Mammary epithelial cell (primary cell): Measurements from ENCODE around the gene GTF2F1.

Source experiments
- CTCF ChIP-seq, 2 donors: IDR thresholded peaks in 1 of 2; conservative IDR thresholded peaks in 1 of 2; 2 replicates each; pipeline ENCODE4 v1.5.1; 2011 to 2012; ENCODE audit warnings: inconsistent platforms in 2 of 2, low read length in 2 of 2, mild to moderate bottlenecking in 2 of 2, control low read depth in 1 of 2, low read depth in 1 of 2; ENCODE audit not compliant: insufficient read depth in 1 of 2; ENCODE audit errors: extremely low read depth in 1 of 2
- EZH2 ChIP-seq: IDR thresholded peaks from 2 replicates; pipeline ENCODE4 v1.6.1; 2012; ENCODE audit warnings: low read length, inconsistent platforms, borderline replicate concordance

- TF ChIP-seq CTCF (conservative IDR thresholded peaks at IDR 0.05 in 1 of 2, IDR thresholded peaks at IDR 0.05 in 1 of 2; ENCODE audit: extremely low read depth in 1 of 2, insufficient read depth in 1 of 2, low read depth in 1 of 2, low read length in 2 of 2) (no peak), EZH2 (no peak)
Observed at GRCh38 chr19:6393983-6394412, 1.0 kb upstream of the GTF2F1 start.
